ENCODE measurements around the gene ADCY5.

The ADCY5 gene

GRCh38 chr3:123321806-123322205 lies 127.1 kb downstream of the ADCY5 start:
- H3K4me3 ChIP-seq (ENCODE audit: severe bottlenecking) = no peak overlapping the region
- no peak overlapping the region for H3K27ac ChIP-seq (ENCODE audit: poor library complexity, severe bottlenecking)
- DNase-seq (ENCODE audit: low spot score) (no peak), ATAC-seq (ENCODE audit: low read depth) (no peak)
- H3K4me1 ChIP-seq (ENCODE audit: insufficient read depth, poor library complexity, severe bottlenecking) = no peaks in the 10 kb centered on the region
- H3K9me3 ChIP-seq (ENCODE audit: severe bottlenecking) = no peaks in the 10 kb centered on the region
- no peaks in the 10 kb centered on the region for H3K36me3 ChIP-seq (ENCODE audit: low read depth)
- no peak for TF ChIP-seq CTCF (IDR thresholded peaks at IDR 0.05; ENCODE audit: poor library complexity, severe bottlenecking)
- H3K27me3 ChIP-seq (ENCODE audit: insufficient read depth, poor library complexity, severe bottlenecking) = peaks cover 6% of the 10 kb centered on the region

GRCh38 chr3:123320221-123320620 lies 128.7 kb downstream of the ADCY5 start:
- no peak overlapping the region for H3K27ac ChIP-seq (ENCODE audit: poor library complexity, severe bottlenecking)
- TF ChIP-seq CTCF (IDR thresholded peaks at IDR 0.05; ENCODE audit: poor library complexity, severe bottlenecking) = no peak
- no peaks in the 10 kb centered on the region for H3K9me3 ChIP-seq (ENCODE audit: severe bottlenecking)
- no peak overlapping the region for H3K4me3 ChIP-seq (ENCODE audit: severe bottlenecking)
- DNase-seq (ENCODE audit: low spot score) (no peak), ATAC-seq (ENCODE audit: low read depth) (no peak)
- H3K36me3 ChIP-seq (ENCODE audit: low read depth) = no peaks in the 10 kb centered on the region
- peaks cover 6% of the 10 kb centered on the region for H3K27me3 ChIP-seq (ENCODE audit: insufficient read depth, poor library complexity, severe bottlenecking)
- H3K4me1 ChIP-seq (ENCODE audit: insufficient read depth, poor library complexity, severe bottlenecking) = no peaks in the 10 kb centered on the region

- Histone ChIP-seq H3K36me3 (ENCODE audit: low read depth) (no peaks in the 10 kb centered on the region), H3K4me1 (ENCODE audit: insufficient read depth, poor library complexity, severe bottlenecking) (no peaks in the 10 kb centered on the region), H3K4me3 (ENCODE audit: severe bottlenecking) (no peak overlapping the region), H3K27ac (ENCODE audit: poor library complexity, severe bottlenecking) (no peak overlapping the region), H3K9me3 (ENCODE audit: severe bottlenecking) (no peaks in the 10 kb centered on the region), H3K27me3 (ENCODE audit: insufficient read depth, poor library complexity, severe bottlenecking) (peaks cover 6% of the 10 kb centered on the region)
- ATAC-seq (ENCODE audit: low read depth) (no peak), DNase-seq (ENCODE audit: low spot score) (no peak)
- no peak for TF ChIP-seq CTCF (IDR thresholded peaks at IDR 0.05; ENCODE audit: poor library complexity, severe bottlenecking)
Measured at GRCh38 chr3:123319760-123320159, 129.1 kb downstream of the ADCY5 start.

GRCh38 chr3:123318374-123318773 lies 130.5 kb downstream of the ADCY5 start:
- no peaks in the 10 kb centered on the region for H3K9me3 ChIP-seq (ENCODE audit: severe bottlenecking)
- no peak for ATAC-seq (ENCODE audit: low read depth)
- TF ChIP-seq CTCF (IDR thresholded peaks at IDR 0.05; ENCODE audit: poor library complexity, severe bottlenecking) = no peak
- DNase-seq (ENCODE audit: low spot score) = no peak
- peaks cover 6% of the 10 kb centered on the region for H3K27me3 ChIP-seq (ENCODE audit: insufficient read depth, poor library complexity, severe bottlenecking)
- no peak overlapping the region for H3K27ac ChIP-seq (ENCODE audit: poor library complexity, severe bottlenecking)
- H3K36me3 ChIP-seq (ENCODE audit: low read depth) = no peaks in the 10 kb centered on the region
- no peaks in the 10 kb centered on the region for H3K4me1 ChIP-seq (ENCODE audit: insufficient read depth, poor library complexity, severe bottlenecking)
- no peak overlapping the region for H3K4me3 ChIP-seq (ENCODE audit: severe bottlenecking)

GRCh38 chr3:123317716-123318115 lies 131.2 kb downstream of the ADCY5 start:
- Histone ChIP-seq H3K36me3 (ENCODE audit: low read depth) (no peaks in the 10 kb centered on the region), H3K27me3 (ENCODE audit: insufficient read depth, poor library complexity, severe bottlenecking) (peaks cover 6% of the 10 kb centered on the region), H3K27ac (ENCODE audit: poor library complexity, severe bottlenecking) (no peak overlapping the region), H3K9me3 (ENCODE audit: severe bottlenecking) (no peaks in the 10 kb centered on the region), H3K4me1 (ENCODE audit: insufficient read depth, poor library complexity, severe bottlenecking) (no peaks in the 10 kb centered on the region), H3K4me3 (ENCODE audit: severe bottlenecking) (no peak overlapping the region)
- TF ChIP-seq CTCF (IDR thresholded peaks at IDR 0.05; ENCODE audit: poor library complexity, severe bottlenecking) = no peak
- no peak for DNase-seq (ENCODE audit: low spot score)
- ATAC-seq (ENCODE audit: low read depth) = no peak
